HG03064 (cell line): Measurements from ENCODE around the gene KDELR3.
A peak's percentile ranks its signal among the peaks of the same experiment; 100 is the strongest.

Experiments
- ATAC-seq: cut with Tn5 transposase; IDR thresholded peaks from one replicate; pipeline ENCODE4 v1.9.1; 2021; ENCODE audit warnings: low read depth; ENCODE audit not compliant: unreplicated experiment

Gene KDELR3

DNA sequence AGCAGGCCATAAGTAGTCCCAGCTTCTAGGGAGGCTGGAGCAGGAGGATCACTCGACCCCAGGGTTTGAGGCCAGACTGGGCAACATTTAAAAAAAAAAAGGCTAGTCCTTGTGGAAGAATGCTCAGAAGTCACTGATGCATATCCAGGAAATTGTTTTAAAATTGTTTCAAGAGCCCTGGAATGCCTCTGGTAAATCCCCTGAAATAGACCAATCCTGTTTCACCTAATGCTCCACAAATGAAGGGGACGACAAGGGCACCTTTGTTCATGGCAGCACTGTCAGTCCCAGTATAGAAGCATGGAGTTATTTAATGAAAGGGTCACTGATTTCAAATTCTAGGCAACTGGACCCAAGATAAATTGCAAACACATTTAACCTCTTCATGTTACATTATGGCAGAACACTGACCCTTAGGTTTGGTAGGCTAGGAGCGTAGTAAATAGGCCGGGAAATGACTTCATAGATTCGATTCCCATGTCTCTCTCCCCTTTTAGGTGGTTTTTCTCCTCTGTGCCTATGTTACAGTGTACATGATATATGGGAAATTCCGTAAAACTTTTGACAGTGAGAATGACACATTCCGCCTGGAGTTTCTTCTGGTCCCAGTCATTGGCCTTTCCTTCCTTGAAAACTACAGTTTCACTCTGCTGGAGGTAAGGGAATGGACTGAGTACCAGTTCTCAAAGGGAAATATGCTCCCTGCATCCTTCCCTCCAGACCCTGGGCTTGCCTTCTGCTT is 11.4 kb downstream of the KDELR3 start:
- ATAC-seq = no peak

DNA sequence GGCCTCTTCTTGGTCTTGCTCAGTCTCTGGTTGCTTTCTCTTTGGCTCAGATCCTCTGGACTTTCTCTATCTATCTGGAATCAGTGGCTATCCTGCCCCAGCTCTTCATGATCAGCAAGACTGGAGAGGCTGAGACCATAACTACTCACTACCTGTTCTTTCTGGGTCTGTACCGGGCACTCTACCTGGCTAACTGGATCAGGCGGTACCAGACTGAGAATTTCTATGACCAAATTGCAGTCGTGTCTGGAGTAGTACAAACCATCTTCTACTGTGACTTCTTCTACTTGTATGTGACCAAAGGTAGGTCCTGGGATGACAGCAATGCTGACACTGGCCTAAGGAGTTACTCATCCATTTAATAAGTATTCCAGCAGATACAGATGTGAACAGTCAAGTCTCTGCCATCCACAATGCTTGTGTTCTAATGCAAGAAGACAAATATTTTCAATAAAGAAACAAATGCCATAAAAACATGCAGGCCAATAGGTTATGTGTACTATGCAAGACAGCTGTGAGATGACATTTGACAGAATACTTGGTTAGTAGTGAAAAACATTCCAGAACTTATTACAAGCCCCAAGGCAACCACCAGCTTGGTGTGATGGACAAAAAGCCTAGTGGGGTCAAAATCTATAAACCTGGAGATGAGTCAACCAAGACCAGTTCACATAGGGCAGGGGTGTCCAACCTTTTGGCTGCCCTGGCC is 13.4 kb downstream of the KDELR3 start:
- no peak for ATAC-seq

DNA sequence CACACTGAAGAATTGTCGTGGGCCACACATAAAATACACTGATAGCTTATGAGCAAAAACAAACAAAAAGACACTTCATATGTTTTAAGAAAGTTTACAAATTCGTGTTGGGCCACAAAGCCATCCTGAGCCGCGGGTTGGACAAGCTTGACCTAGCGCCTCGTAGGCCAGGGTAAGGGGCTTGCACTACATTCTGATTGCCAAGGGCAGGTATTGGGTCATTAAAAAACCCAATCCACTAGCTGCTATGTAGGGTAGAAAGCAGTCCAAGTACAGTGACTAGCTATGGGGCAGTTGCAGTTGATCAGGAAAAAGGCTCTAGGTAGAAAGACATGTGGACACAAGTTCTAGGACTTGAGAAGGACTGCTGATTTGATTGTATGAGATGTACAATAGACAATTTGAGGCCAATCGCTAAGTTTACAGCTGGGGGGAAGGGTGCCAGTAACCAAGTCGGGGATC is 14.0 kb downstream of the KDELR3 start:
- ATAC-seq = no peak

DNA sequence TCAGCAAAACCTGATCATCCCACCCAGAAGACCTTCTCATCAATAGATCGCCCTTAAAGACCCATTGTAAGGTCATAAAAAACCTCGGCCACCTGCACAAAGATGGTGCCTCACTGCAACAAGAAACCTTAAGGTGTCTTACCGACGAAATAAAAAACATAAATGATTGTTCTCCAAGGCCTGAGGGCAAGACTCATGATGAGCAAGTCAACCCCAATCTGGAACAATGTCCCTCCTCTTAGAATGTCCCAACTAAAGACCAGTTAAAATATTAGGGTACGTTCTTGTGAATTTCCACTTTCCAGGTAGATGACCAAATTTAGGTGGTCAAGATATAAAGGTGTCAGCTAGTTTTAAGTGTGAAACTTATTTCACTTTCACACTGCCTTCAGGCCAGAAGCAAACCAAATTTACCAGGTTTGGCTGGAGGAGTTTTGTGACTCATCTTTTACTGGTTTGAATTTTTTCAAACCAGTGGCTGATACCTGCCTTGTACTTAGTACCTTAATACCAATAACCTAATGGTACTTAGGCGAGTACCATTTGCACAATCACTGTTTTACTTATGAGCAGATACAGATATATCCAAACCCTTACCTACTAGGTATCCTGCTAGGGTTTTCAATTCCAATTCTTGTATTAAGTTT is 14.9 kb downstream of the KDELR3 start:
- ATAC-seq = no peak

DNA sequence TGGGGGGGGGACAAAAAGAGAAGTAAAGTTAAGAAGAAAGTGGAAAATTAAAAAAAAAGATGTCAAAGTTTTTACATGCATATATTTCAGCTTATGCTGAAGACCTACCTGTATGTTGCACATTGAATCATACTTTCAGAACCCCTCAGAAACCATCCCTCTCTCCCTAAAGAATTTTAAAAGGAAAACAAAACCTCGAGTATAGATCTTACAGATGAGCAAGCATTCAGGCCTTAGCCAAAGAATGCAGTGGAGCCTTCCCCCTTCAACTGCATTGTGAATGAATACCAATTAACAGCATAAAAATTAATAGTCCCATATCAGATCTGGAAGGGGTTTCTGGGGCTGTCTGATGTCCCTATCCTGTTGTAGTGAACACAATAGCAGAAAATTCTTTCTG is 16.3 kb downstream of the KDELR3 start:
- ATAC-seq = no peak

DNA sequence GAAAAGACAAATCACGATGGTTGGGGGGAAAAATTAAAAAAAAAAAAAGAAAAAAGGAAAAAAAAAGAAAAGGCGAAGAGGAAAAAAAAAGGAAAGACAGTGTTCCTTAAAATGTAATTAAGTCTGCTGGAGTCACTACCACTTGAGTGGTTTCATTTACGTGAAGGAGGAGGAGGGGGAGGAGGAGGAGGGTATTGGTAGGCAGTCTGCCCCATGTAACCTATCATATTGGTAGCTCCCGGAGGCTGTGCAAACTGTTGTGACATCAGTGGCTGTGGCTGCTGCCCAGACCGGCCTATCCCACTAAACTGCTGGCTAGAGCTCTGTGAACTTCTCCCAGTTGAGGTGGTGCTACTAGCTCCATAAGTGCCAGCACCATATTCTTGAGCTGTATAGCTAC is 17.9 kb downstream of the KDELR3 start:
- ATAC-seq = no peak

DNA sequence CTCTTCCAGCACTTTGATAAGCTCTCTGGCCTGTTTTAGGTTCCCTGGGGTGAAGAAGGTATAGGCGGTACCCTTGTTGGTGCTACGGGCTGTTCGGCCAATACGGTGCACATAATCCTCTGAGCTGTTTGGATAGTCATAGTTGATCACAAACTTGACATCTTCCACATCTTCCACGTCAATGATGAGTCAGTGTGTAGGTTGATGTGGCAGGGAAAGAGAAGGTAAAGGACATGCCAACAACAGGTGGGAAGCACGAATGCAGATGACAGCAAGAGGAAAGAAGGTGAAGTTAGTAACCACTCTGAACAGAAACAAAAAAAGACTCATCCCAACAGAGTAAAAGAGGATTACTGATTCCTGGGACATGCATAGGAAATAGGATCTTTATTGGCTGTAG is 20.1 kb downstream of the KDELR3 start:
- no peak for ATAC-seq

DNA sequence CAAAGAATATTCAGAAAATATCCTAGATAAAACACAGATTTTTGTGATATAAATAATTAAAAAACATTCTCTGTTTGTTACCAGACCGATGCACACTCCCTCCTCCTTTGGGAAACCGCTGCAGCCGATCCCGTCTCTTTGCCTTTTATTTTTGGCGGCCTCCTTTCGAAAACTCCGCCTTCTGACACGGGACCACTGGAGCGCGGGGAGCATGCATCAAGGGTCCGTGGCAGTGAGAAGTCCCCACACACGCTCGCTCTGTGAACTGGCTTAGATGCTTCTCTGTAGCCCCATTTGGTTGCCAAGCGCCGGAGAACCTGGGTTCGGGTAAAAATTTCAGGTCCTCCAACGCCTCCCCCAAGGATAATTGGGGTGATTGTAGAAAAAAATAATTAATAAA is 21.2 kb downstream of the KDELR3 start:
- ATAC-seq = no peak

DNA sequence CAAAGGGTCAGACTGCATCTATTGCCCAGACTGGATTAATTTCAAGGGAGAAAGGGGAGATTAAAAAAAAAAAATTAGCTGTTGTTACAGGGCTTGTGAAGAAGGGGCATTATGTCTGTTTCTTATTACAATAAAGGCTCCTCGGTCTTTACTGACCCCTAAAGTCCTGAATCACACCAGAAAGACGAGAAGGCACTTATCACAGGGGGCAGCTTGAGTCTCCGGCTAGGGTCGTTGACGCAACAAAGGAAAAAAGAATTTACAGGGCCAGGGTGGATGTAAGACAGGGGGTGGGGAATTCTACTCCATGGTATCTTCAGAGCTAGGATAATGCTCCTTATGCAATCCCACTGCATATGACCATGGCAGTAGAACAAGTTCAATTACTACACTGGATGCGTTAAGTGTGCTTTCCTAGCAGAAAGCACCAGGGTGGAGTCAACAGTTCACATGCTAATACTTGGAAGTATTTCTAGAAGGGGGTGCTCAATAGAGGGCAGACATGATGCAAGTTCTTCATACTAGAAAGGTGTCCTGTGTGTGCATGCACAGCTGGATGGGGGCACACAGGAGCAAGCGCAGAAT is 21.8 kb downstream of the KDELR3 start:
- no peak for ATAC-seq

DNA sequence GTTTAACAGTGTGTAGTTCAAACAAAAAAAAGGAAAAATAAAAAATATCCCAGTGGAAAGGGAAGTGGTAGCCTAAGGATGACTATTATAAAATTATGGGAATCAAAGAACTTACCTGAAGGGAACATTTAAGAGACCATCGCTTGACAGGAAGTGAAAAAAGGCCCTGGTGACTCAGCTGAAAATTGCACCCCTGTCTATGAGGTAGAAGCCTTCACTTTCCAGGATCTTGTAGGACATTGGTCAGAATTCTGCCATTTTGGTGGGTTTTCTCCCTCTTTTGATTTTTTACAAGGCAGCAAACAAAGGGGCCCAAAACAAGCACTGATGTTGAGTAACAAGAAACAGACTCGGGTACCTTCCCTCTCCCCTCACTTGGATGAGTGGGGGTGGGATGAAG is 22.6 kb downstream of the KDELR3 start:
- ATAC-seq = no peak

DNA sequence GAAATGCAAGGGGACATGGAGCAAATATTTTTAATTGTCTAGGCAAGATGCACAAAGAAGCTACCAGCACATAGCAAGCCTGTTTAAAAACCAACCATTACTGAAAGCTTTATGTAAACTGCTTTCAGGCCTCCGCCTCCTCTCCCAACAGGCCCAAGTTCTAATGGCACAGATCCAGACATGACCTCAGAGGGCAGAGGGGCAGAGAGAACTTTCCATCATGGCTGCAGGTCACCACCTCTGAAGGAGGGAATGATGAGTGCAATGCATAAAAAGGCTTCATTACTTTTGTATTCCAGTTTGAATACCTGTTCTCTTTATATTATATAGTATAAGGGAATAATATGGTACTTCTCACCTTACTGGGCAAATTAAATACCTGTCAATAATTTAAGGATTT is 23.0 kb downstream of the KDELR3 start:
- ATAC-seq = no peak

DNA sequence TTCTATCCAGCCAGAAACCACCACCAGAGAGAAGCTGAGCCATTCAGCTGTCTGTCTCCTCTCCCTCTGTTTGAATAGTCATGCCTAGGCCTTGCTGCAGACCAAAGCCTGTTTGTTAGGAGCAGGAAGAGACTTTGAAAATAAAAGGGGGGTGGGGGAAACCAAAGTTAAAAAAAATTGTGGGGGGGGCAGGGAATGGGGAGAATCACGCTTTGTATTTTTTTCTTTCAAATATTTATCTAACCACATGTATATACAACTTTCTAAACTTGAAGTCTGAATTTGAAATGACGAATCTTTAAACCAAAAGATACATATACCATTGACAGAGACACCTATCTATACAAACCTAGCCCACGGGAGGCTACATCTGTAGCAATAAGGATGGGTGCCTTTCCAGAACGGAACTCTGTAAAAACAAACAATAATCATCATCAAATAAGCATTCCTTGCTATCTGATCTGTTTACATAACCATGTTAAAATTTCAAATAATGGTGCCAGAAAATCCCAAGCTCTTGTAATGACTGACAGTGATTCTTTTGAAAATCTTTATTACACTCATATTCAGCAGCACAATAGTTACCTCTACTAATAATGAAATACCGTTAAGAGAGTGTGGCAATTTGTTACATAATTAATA is 23.9 kb downstream of the KDELR3 start:
- ATAC-seq = no peak

DNA sequence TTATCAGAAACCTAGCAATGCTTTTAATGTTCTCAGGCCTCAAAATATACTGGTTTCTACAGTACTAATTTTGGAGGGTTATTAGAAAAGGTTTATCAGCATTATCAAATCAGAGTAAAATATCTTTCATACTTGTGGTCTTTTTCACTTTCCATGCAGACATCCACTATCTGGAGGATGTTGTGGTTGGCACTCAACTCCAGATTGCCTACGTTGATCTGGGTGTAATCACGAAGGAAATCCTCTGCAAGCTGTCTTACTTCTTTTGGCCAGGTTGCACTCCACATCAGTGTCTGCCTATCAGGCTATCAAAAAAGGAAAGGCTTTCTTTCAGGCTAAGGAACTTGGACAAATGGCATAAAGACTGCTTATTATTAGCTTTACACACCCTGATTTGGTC is 26.6 kb downstream of the KDELR3 start:
- no peak for ATAC-seq

DNA sequence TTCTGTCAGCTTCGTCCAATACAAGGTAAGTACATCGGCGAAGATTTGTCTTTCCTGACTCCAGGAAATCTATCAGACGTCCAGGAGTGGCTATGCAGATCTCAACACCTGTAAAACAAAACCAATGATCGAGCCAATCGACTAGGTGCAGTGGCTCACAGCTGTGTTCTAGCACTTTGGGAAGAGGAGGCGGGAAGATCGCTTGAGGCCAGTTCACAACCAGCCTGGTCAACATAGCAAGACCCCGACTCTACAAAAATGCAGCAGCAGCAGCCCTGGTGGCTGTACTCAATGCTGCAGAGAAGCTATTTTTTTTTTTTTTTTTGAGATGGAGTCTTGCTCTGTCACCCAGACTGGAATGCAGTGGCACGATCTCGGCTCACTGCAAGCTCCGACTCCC is 27.0 kb downstream of the KDELR3 start:
- ATAC-seq = no peak

DNA sequence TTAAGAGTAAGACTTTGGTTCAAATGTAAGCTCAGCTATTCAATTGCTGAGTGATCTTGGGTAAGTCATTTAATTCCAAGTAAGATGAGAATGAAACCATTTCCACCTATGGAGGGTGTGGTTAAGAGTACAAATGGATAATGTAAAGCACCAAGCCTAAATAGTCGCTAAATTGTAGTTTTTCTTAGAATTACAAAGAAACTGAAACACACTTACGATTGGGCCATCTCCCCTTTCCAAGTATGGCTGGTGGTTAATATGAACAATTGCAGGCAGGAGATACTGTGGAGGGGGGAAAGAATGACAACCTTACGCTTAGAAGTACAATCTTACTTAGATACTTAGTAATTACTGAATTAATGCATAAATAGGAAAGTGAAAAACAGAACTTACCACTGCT is 30.0 kb downstream of the KDELR3 start:
- no peak for ATAC-seq

DNA sequence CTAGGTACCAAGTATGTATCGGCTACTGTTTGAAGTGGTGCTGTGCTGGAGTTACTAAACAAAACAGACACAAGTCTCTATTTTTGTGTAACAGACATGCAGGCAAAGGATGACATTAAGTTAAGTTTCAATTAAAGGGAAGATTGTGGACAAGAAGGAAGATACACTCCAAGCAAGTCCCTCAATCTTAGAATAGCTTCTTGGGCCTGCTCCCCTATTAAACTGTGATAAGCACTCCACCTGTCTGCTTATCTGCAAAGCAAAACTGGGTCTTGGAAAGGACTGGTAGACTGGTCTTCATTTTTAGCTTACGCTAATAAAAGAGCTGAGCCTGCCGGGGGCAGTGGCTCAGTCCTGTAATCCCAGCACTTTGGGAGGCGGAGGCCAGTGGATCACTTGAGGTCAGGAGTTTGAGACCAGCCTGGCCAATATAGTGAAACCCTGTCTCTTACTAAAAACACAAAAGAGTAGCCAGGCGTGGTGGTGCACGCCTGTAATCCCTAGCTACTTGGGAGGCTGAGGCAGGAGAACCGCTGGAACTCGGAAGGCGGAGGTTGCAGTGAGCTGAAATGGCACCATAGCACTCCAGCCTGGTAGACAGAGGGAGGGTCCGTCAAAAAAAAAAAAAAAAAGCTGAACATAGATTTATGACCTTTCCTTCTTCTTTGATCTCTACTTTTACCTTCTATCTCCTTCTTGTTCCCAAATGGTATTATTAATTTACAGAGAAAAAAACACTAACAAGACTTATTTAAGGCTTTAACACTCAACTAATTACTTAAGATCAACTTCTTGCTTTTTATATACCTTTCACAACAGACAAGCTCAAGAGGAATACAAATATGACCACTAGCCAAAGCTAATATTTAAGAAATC is 34.1 kb downstream of the KDELR3 start:
- ATAC-seq = no peak

DNA sequence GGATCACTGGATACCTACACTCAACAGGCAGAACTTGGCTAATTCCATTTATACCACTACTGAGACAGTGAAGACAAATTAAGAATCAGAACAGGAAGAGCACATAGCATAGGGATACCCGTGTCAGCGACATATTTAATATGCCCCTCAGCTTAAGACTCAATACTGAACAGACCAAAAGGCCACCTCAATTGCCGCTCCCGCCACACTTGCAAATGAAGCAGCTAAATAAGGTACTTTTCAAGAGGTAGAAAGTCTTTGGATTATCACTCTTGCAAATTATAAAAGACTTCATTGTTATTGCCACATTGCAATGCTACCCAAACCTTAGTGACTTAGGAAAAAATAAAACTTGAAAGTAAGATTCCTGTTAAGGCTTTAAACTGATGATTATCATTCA is 35.1 kb downstream of the KDELR3 start:
- no peak for ATAC-seq

DNA sequence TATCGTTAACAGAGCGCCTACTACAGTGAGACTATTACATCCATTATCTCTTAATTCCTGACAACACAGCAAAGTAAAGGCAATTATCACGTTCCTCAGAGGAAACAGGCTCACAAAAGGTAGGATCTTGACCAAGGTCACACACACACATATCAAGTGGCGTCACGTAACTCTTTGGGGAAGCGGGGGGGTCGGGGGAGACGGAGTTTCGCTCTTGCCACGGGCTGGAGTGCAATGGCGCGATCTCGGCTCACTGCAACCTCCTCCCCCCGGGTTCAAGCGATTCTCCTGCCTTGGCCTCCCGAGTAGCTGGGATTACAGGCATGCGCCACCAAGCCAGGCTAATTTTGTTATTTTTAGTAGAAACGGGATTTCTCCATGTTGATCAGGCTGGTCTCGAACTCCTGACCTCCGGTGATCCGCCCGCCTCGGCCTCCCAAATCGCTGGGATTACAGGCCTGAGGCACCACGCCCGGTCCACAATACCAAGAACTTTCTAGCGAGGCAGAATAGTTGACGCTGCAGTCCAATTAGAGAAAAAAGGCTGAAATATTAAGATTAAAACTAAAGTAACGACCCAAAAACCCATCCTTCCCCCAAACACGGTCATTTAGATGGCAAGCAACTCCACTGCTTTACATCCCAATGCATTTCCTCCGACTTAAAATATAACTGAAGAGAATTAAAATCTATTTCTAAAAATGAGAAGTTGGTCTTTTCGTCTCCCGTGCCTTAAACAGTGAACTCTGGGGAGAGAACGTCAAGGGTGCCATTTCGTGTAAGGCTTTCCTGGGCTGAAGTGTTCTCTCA is 37.0 kb downstream of the KDELR3 start:
- no peak for ATAC-seq

DNA sequence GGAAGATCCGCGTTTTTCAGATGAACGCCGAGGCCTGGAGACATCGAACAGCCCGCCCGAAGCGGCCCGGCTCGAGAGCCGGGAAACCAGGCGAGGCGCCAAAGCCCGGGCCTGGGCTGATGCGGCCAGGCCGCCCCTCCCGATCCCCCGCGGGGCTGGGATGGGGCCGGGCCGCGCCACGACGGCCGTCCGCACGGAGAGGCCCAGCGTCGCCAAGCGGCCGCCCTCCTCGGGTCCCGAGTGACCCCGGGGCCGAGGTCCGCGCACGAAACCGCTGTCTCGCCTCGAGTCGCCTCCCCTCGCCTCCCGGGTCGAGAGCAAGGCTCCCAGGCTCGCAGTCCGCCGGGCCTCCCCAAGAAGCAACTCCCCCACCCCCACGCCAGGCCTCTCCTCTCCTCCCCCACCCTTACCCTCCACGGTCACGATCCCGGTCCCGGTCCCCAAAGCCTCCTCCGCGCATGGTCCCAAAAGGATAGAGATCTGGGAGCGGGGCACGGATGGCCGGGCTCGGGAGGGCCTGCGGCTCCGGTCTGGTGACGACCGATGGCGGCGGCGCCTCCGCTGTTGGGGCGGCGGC is 37.7 kb downstream of the KDELR3 start:
- peak; percentile 35 for ATAC-seq
